GM18511 (cell line): ENCODE measurements around the gene TOMM22.

Experiments used
- ATAC-seq: cut with Tn5 transposase; IDR thresholded peaks from one replicate; pipeline ENCODE4 v1.9.1; 2021; ENCODE audit warnings: mild to moderate bottlenecking, moderate library complexity; ENCODE audit not compliant: unreplicated experiment

TOMM22 gene

GRCh38 chr22:38713921-38714320 lies 32.2 kb downstream of the TOMM22 start:
- ATAC-seq: no peak

- no peak for ATAC-seq
Measured at GRCh38 chr22:38715176-38715764, 33.5 kb downstream of the TOMM22 start.

GRCh38 chr22:38715852-38716251 lies 34.1 kb downstream of the TOMM22 start:
- ATAC-seq: no peak

- no peak for ATAC-seq
Measured at GRCh38 chr22:38716271-38716670, 34.5 kb downstream of the TOMM22 start.

- no peak for ATAC-seq
Measured at GRCh38 chr22:38716826-38717225, 35.1 kb downstream of the TOMM22 start.

GRCh38 chr22:38717244-38717643 lies 35.5 kb downstream of the TOMM22 start:
- no peak for ATAC-seq

- ATAC-seq: no peak
Measured at GRCh38 chr22:38718414-38718813, 36.7 kb downstream of the TOMM22 start.

GRCh38 chr22:38719196-38719595 lies 37.4 kb downstream of the TOMM22 start:
- ATAC-seq: no peak

GRCh38 chr22:38720350-38720749 lies 38.6 kb downstream of the TOMM22 start:
- no peak for ATAC-seq

- ATAC-seq: no peak
Measured at GRCh38 chr22:38721551-38721950, 39.8 kb downstream of the TOMM22 start.

GRCh38 chr22:38724176-38724575 lies 42.4 kb downstream of the TOMM22 start:
- ATAC-seq: no peak

GRCh38 chr22:38724926-38725571 lies 43.3 kb downstream of the TOMM22 start:
- ATAC-seq: no peak

GRCh38 chr22:38725900-38726655 lies 44.3 kb downstream of the TOMM22 start:
- no peak for ATAC-seq

- ATAC-seq: no peak
Measured at GRCh38 chr22:38727123-38727522, 45.4 kb downstream of the TOMM22 start.

GRCh38 chr22:38727530-38728451 lies 46.0 kb downstream of the TOMM22 start:
- ATAC-seq: no peak

GRCh38 chr22:38728871-38729796 lies 47.4 kb downstream of the TOMM22 start:
- no peak for ATAC-seq

- ATAC-seq: no peak
Measured at GRCh38 chr22:38729946-38730345, 48.2 kb downstream of the TOMM22 start.

GRCh38 chr22:38730411-38730871 lies 48.7 kb downstream of the TOMM22 start:
- ATAC-seq: no peak

GRCh38 chr22:38731703-38732161 lies 50.0 kb downstream of the TOMM22 start:
- ATAC-seq: no peak
